ENCODE results near the gene TGM2. TPM values are rescaled to one million over a fixed set of nuclear protein-coding genes. Genes with fewer than 3 reads are reported as not detected.
A peak's percentile ranks its signal among the peaks of the same experiment; 100 is the strongest.

Gene TGM2
- total RNA-seq (100 to 1,000 TPM; 449 to 561 TPM), polyA plus RNA-seq (100 to 1,000 TPM in 1 of 2 donors, 10 to 100 TPM in 1; 44.2 to 193 TPM)
- long read RNA-seq, donor 1, full-length matches to known transcripts: 65 of 658 reads
- long read RNA-seq, donor 1, partial matches to known transcripts: 573 of 658 reads
- long read RNA-seq, donor 1, other reads (novel, unspliced or antisense): 20 of 658 reads
- long read RNA-seq, donor 2, full-length matches to known transcripts: 145 of 521 reads
- long read RNA-seq, donor 2, partial matches to known transcripts: 240 of 521 reads
- long read RNA-seq, donor 2, other reads (novel, unspliced or antisense): 136 of 521 reads

GRCh38 chr20:38165089-38165965 lies at the start of gene TGM2:
TGM2 (minus strand) TSS chr20:38165270; CDS start chr20:38165198, 72 bp downstream.
- Histone ChIP-seq H3K36me3 (ENCODE audit: control insufficient read depth in 1 of 2, insufficient read depth in 2 of 2, low read length in 1 of 2) (no peaks in the 10 kb centered on the region), H3K9me3 (ENCODE audit: control insufficient read depth, low read length) (no peaks in the 10 kb centered on the region), H3K27ac (ENCODE audit: low read depth in 1 of 2, low read length in 2 of 2) (peak within 1 kb of the TSS in 1 of 2 donors; percentile 71), H3K27me3 (ENCODE audit: control insufficient read depth in 1 of 2, insufficient read depth in 2 of 2, low read length in 1 of 2) (no peaks in the 10 kb centered on the region), H3K4me1 (ENCODE audit: control insufficient read depth in 1 of 2, insufficient read depth in 2 of 2, low read length in 2 of 2) (peaks cover 0 to 1% of the 10 kb centered on the region in 2 donors), H3K4me3 (ENCODE audit: low read length in 2 of 2) (peak within 1 kb of the TSS; percentile 35 to 38)
- 10% methylated on average over 41 to 46 of the region's 46 CpGs for whole genome bisulfite sequencing, 2 donors
- intact Hi-C loops (cut with DNase I): loop anchor here (1.0 to 5.0 kb wide), 5 partner anchors 52 to 108 kb away; no protein-coding TSS in a partner anchor
- DNase-seq (peak; percentile 89 to 96), ATAC-seq (ENCODE audit: low FRiP score) (peak; percentile 89)

- H3K4me3 ChIP-seq (ENCODE audit: low read length in 2 of 2): no peak overlapping the region
- 76 to 78% methylated on average over 19 of the region's 19 CpGs for WGBS, 2 donors
- H3K27me3 ChIP-seq (ENCODE audit: control insufficient read depth in 1 of 2, insufficient read depth in 2 of 2, low read length in 1 of 2): no peaks in the 10 kb centered on the region
- no peak overlapping the region for H3K27ac ChIP-seq (ENCODE audit: low read depth in 1 of 2, low read length in 2 of 2)
- DNase-seq (peak in 1 of 2 donors; percentile 70), ATAC-seq (ENCODE audit: low FRiP score) (no peak)
- no peaks in the 10 kb centered on the region for H3K9me3 ChIP-seq (ENCODE audit: control insufficient read depth, low read length)
- no peaks in the 10 kb centered on the region for H3K36me3 ChIP-seq (ENCODE audit: control insufficient read depth in 1 of 2, insufficient read depth in 2 of 2, low read length in 1 of 2)
- no peaks in the 10 kb centered on the region for H3K4me1 ChIP-seq (ENCODE audit: control insufficient read depth in 1 of 2, insufficient read depth in 2 of 2, low read length in 2 of 2)
- intact Hi-C loops (cut with DNase I): loop anchor here (5.0 to 10.0 kb wide), 2 partner anchors 47 to 310 kb away; partner anchors contain the start of genes TGM2 (in 1 of the 2) and VSTM2L (in 1 of the 2)
Observed at GRCh38 chr20:38214256-38215193, 49.5 kb upstream of the TGM2 start.

- no peak overlapping the region for H3K27ac ChIP-seq (ENCODE audit: low read depth in 1 of 2, low read length in 2 of 2)
- intact Hi-C loops (cut with DNase I): loop anchor here in 1 of 2 donors (10.0 kb wide), 1 partner anchor 309 kb away; the partner anchor contains the start of gene VSTM2L
- DNase-seq (peak in 1 of 2 donors; percentile 58), ATAC-seq (ENCODE audit: low FRiP score) (no peak)
- H3K27me3 ChIP-seq (ENCODE audit: control insufficient read depth in 1 of 2, insufficient read depth in 2 of 2, low read length in 1 of 2): no peaks in the 10 kb centered on the region
- 95% methylated on average over 5 of the region's 5 CpGs for WGBS, 2 donors
- H3K9me3 ChIP-seq (ENCODE audit: control insufficient read depth, low read length): no peaks in the 10 kb centered on the region
- no peaks in the 10 kb centered on the region for H3K36me3 ChIP-seq (ENCODE audit: control insufficient read depth in 1 of 2, insufficient read depth in 2 of 2, low read length in 1 of 2)
- no peak overlapping the region for H3K4me3 ChIP-seq (ENCODE audit: low read length in 2 of 2)
- no peaks in the 10 kb centered on the region for H3K4me1 ChIP-seq (ENCODE audit: control insufficient read depth in 1 of 2, insufficient read depth in 2 of 2, low read length in 2 of 2)
Observed at GRCh38 chr20:38213607-38213940, 48.5 kb upstream of the TGM2 start.

- no peaks in the 10 kb centered on the region for H3K27me3 ChIP-seq (ENCODE audit: control insufficient read depth in 1 of 2, insufficient read depth in 2 of 2, low read length in 1 of 2)
- peak in 1 of 2 donors; percentile 71 for DNase-seq
- no peak overlapping the region for H3K27ac ChIP-seq (ENCODE audit: low read depth in 1 of 2, low read length in 2 of 2)
- 77 to 78% methylated on average over 18 of the region's 18 CpGs for WGBS, 2 donors
- H3K4me1 ChIP-seq (ENCODE audit: control insufficient read depth in 1 of 2, insufficient read depth in 2 of 2, low read length in 2 of 2): no peaks in the 10 kb centered on the region
- no peak overlapping the region for H3K4me3 ChIP-seq (ENCODE audit: low read length in 2 of 2)
- intact Hi-C loops (cut with DNase I): loop anchor here in 1 of 2 donors (10.0 kb wide), 1 partner anchor 308 kb away; the partner anchor contains the start of gene VSTM2L
- H3K9me3 ChIP-seq (ENCODE audit: control insufficient read depth, low read length): no peaks in the 10 kb centered on the region
- no peaks in the 10 kb centered on the region for H3K36me3 ChIP-seq (ENCODE audit: control insufficient read depth in 1 of 2, insufficient read depth in 2 of 2, low read length in 1 of 2)
- peak; percentile 15 for ATAC-seq (ENCODE audit: low FRiP score)
Observed at GRCh38 chr20:38212806-38213606, 47.9 kb upstream of the TGM2 start.

GRCh38 chr20:38211200-38212097 lies 46.4 kb upstream of the TGM2 start:
- no peak overlapping the region for H3K4me3 ChIP-seq (ENCODE audit: low read length in 2 of 2)
- intact Hi-C loops (cut with DNase I): loop anchor here (2.0 to 10.0 kb wide), 2 partner anchors 21 to 307 kb away; partner anchors contain the start of gene VSTM2L (in 1 of the 2)
- no peaks in the 10 kb centered on the region for H3K27me3 ChIP-seq (ENCODE audit: control insufficient read depth in 1 of 2, insufficient read depth in 2 of 2, low read length in 1 of 2)
- 38 to 42% methylated on average over 9 of the region's 9 CpGs for WGBS, 2 donors
- H3K4me1 ChIP-seq (ENCODE audit: control insufficient read depth in 1 of 2, insufficient read depth in 2 of 2, low read length in 2 of 2): no peaks in the 10 kb centered on the region
- no peaks in the 10 kb centered on the region for H3K36me3 ChIP-seq (ENCODE audit: control insufficient read depth in 1 of 2, insufficient read depth in 2 of 2, low read length in 1 of 2)
- peak; percentile 39 for ATAC-seq (ENCODE audit: low FRiP score)
- H3K9me3 ChIP-seq (ENCODE audit: control insufficient read depth, low read length): no peaks in the 10 kb centered on the region
- H3K27ac ChIP-seq (ENCODE audit: low read depth in 1 of 2, low read length in 2 of 2): peak overlapping the region in 1 of 2 donors; percentile 37
- DNase-seq: peak in 1 of 2 donors; percentile 74

GRCh38 chr20:38210741-38211140 lies 45.7 kb upstream of the TGM2 start:
- 35 to 42% methylated on average over 6 of the region's 6 CpGs for whole genome bisulfite sequencing, 2 donors
- intact Hi-C loops (cut with DNase I): loop anchor here (2.0 to 10.0 kb wide), 2 partner anchors 20 to 306 kb away; partner anchors contain the start of gene VSTM2L (in 1 of the 2)
- ATAC-seq (ENCODE audit: low FRiP score) (peak; percentile 3), DNase-seq (peak in 1 of 2 donors; percentile 68)
- Histone ChIP-seq H3K27ac (ENCODE audit: low read depth in 1 of 2, low read length in 2 of 2) (peak overlapping the region in 1 of 2 donors; percentile 32), H3K9me3 (ENCODE audit: control insufficient read depth, low read length) (no peaks in the 10 kb centered on the region), H3K27me3 (ENCODE audit: control insufficient read depth in 1 of 2, insufficient read depth in 2 of 2, low read length in 1 of 2) (no peaks in the 10 kb centered on the region), H3K36me3 (ENCODE audit: control insufficient read depth in 1 of 2, insufficient read depth in 2 of 2, low read length in 1 of 2) (no peaks in the 10 kb centered on the region), H3K4me3 (ENCODE audit: low read length in 2 of 2) (no peak overlapping the region), H3K4me1 (ENCODE audit: control insufficient read depth in 1 of 2, insufficient read depth in 2 of 2, low read length in 2 of 2) (no peaks in the 10 kb centered on the region)
